Bronchial epithelial cell (primary cell): ENCODE data around the gene SEMA4B. TPM values are rescaled to one million over a fixed set of nuclear protein-coding genes. Genes with fewer than 3 reads are reported as not detected.

Source experiments
- DNase-seq: peaks from one replicate; pipeline ENCODE4 v3.0.0-alpha.2; 2010; ENCODE audit warnings: low read depth
- FAIRE-seq: peaks from 2 replicates; lab custom pipeline; 2011; peaks lifted over from hg19 to GRCh38; lab: Jason Lieb, UNC
- H3K27me3 ChIP-seq: 2 replicates; pipeline ENCODE4 v1.5.1; 2011; ENCODE audit warnings: low read length; ENCODE audit not compliant: control insufficient read depth, insufficient read depth
- H3K36me3 ChIP-seq: 2 replicates; pipeline ENCODE4 v1.5.1; 2011; ENCODE audit warnings: low read length; ENCODE audit not compliant: control insufficient read depth, insufficient read depth
- H3K4me3 ChIP-seq: 2 replicates; pipeline ENCODE4 v1.5.1; 2011; ENCODE audit warnings: mild to moderate bottlenecking, low read depth, low read length, control low read depth
- CTCF ChIP-seq: IDR thresholded peaks from 2 replicates; pipeline ENCODE4 v1.5.1; 2011; ENCODE audit warnings: mild to moderate bottlenecking, moderate library complexity, low read length, control low read depth, inconsistent platforms; ENCODE audit not compliant: insufficient read depth, severe bottlenecking
- total RNA-seq: library from RNA; depleted of rRNA; stranded (reverse); fragments of >200 nt; gene quantifications from 2 replicates; pipeline ENCODE4 v1.2.1, GENCODE V29; 2014

The SEMA4B gene
- total RNA-seq, 1 donor from 2014 or later, result 90.6 TPM

GRCh38 chr15:90227816-90228772 is 27.0 kb downstream of the SEMA4B start:
- Histone ChIP-seq H3K36me3 (peaks cover 43% of the 10 kb centered on the region), H3K27me3 (no peaks in the 10 kb centered on the region), H3K4me3 (no peak overlapping the region)
- FAIRE-seq, result no peak
- no peak for TF ChIP-seq CTCF
- DNase-seq, result no peak

- no peak overlapping the region for H3K4me3 ChIP-seq
- TF ChIP-seq CTCF, result no peak
- H3K36me3 ChIP-seq, result peaks cover 35% of the 10 kb centered on the region
- FAIRE-seq (no peak), DNase-seq (no peak)
- no peaks in the 10 kb centered on the region for H3K27me3 ChIP-seq
Measured at GRCh38 chr15:90228960-90229359, 27.8 kb downstream of the SEMA4B start.

- no peak for FAIRE-seq
- Histone ChIP-seq H3K36me3 (peaks cover 24% of the 10 kb centered on the region), H3K27me3 (no peaks in the 10 kb centered on the region), H3K4me3 (no peak overlapping the region)
- no peak for DNase-seq
- TF ChIP-seq CTCF, result no peak
Measured at GRCh38 chr15:90230071-90230494, 29.0 kb downstream of the SEMA4B start.

- Histone ChIP-seq H3K36me3 (peaks cover 22% of the 10 kb centered on the region), H3K27me3 (no peaks in the 10 kb centered on the region), H3K4me3 (no peak overlapping the region)
- TF ChIP-seq CTCF, result no peak
- DNase-seq, result no peak
- FAIRE-seq, result no peak
Measured at GRCh38 chr15:90230610-90231009, 29.5 kb downstream of the SEMA4B start.

GRCh38 chr15:90231028-90232017 is 30.2 kb downstream of the SEMA4B start:
- H3K27me3 ChIP-seq, result no peaks in the 10 kb centered on the region
- no peak for TF ChIP-seq CTCF
- DNase-seq, result peak; percentile 26
- no peak overlapping the region for H3K4me3 ChIP-seq
- H3K36me3 ChIP-seq, result peaks cover 22% of the 10 kb centered on the region
- FAIRE-seq, result no peak
